K562 (cell line): ENCODE results near the gene THAP5. TPM values are rescaled to one million over a fixed set of nuclear protein-coding genes. Genes with fewer than 3 reads are reported as not detected.

ENCODE experiments used
- ARID1B ChIP-seq: fragments of 450-650 bp; IDR thresholded peaks from 2 replicates; pipeline ENCODE4 v1.6.1; 2016; ENCODE audit warnings: antibody characterized with exemption, mild to moderate bottlenecking, inconsistent platforms
- CREM ChIP-seq: IDR thresholded peaks from 2 replicates; pipeline ENCODE4 v1.6.1; 2014; ENCODE audit warnings: antibody characterized with exemption, low read depth
- DPF2 ChIP-seq: fragments of 450-650 bp; IDR thresholded peaks from 2 replicates; pipeline ENCODE4 v1.6.1; 2016
- EGR1 ChIP-seq: fragments of 450-650 bp; conservative IDR thresholded peaks from 2 replicates; pipeline ENCODE4 v1.6.1; 2017; ENCODE audit warnings: mild to moderate bottlenecking
- ESRRB ChIP-seq: fragments of 250-450 bp; sonication (Bioruptor Pico); IDR thresholded peaks from 2 replicates; pipeline ENCODE4 v1.5.0; 2020; ENCODE audit warnings: mild to moderate bottlenecking, moderate library complexity, borderline replicate concordance
- GABPA ChIP-seq: fragments of 200-800 bp; sonication (Bioruptor generic); conservative IDR thresholded peaks from 2 replicates; pipeline ENCODE4 v1.6.1; 2016; ENCODE audit warnings: low read depth, missing genetic modification characterization, missing compliant biosample characterization
- MECOM ChIP-seq: fragments of 250-450 bp; sonication (Bioruptor Pico); IDR thresholded peaks from 2 replicates; pipeline ENCODE4 v1.8.0; 2022; ENCODE audit warnings: inconsistent platforms
- MITF ChIP-seq: IDR thresholded peaks from 2 replicates; pipeline ENCODE4 v1.6.1; 2014; ENCODE audit warnings: antibody characterized with exemption
- MLLT1 ChIP-seq, 2 experiments: fragments of 450-650 bp; IDR thresholded peaks; 2 replicates each; pipeline ENCODE4 v1.6.1; 2016
- SRF ChIP-seq, 2 experiments: fragments of 250-450, 450-650 bp in 1 of 2; sonication (Bioruptor Pico) in 1 of 2; sonication (generic) in 1 of 2; formaldehyde crosslinking; IDR thresholded peaks; 2 replicates each; pipeline versions ENCODE4 v1.5.0 to v1.5.1; 2020 to 2022; ENCODE audit warnings: mild to moderate bottlenecking in 1 of 2, missing genetic modification reagents in 1 of 2
- TEAD4 ChIP-seq, 2 experiments: sonication (generic) in 1 of 2; formaldehyde crosslinking in 1 of 2; IDR thresholded peaks; 2 replicates each; pipeline versions ENCODE4 v1.6.1 to v1.8.0; 2012 to 2022; ENCODE audit warnings: borderline replicate concordance in 1 of 2, inconsistent platforms in 1 of 2, low read length in 1 of 2, mild to moderate bottlenecking in 1 of 2, missing genetic modification reagents in 1 of 2
- ZBTB12 ChIP-seq: fragments of 250-450 bp; sonication (Bioruptor Pico); IDR thresholded peaks from 2 replicates; pipeline ENCODE4 v1.4.0; 2020
- ZC3H11A ChIP-seq: IDR thresholded peaks from 2 replicates; pipeline ENCODE4 v1.6.1; 2012; ENCODE audit warnings: low read depth, low read length, improper control_type of control experiment
- ZEB2 ChIP-seq: fragments of 450-650 bp; IDR thresholded peaks from 2 replicates; pipeline ENCODE4 v1.6.1; 2016
- ZNF445 ChIP-seq: fragments of 250-450 bp; sonication (Bioruptor Pico); IDR thresholded peaks from 2 replicates; pipeline ENCODE4 v1.4.0; 2020; ENCODE audit warnings: low read depth, mild to moderate bottlenecking, moderate library complexity
- ZNF77 ChIP-seq: fragments of 250-450 bp; sonication (Bioruptor Pico); IDR thresholded peaks from 2 replicates; pipeline ENCODE4 v1.5.0; 2020
- polyA plus RNA-seq, 8 experiments: library from polyadenylated mRNA; depleted of rRNA in 4 of 8; stranded (reverse) in 5 of 8; unstranded in 3 of 8; fragments of >200 nt; fragmentation: Nextera tagmentation in 2 of 8; fragmentation: Illumina TruSeq in 1 of 8; extraction: Ambion mirVana in 2 of 8; extraction: Trizol in 1 of 8; gene quantifications; 2 replicates each; pipeline versions ENCODE4 v1.2.1 to v1.2.3, GENCODE V29; 2011 to 2014; ENCODE audit warnings: inconsistent platforms in 1 of 8, missing spikeins in 1 of 8
- total RNA-seq, 7 experiments: library from RNA; depleted of rRNA in 6 of 7; stranded (reverse); fragments of >200 nt in 6 of 7; fragmentation: Illumina TruSeq in 2 of 7; extraction: Trizol in 2 of 7; gene quantifications; 2 replicates each; pipeline versions ENCODE4 v1.2.1 to v1.2.3, GENCODE V29; 2011 to 2021; ENCODE audit warnings: low replicate concordance in 1 of 7

THAP5 gene
- total and polyA plus RNA-seq, 9 of the 15 experiments (the other 6 are each of a cell fraction or from before 2014, with no cell fraction given) = 16.5 to 58.1 (median 28.2) TPM

GRCh38 chr7:108569381-108570145 lies at the start of gene THAP5, which contains the start of gene DNAJB9 (continued):
- TF ChIP-seq ESRRB (no peak), CREM (peak; percentile 96), MECOM (CRISPR knock-in tag) (peak; percentile 58; the same call in 1 of the 2 replicates), ZEB2 (no peak), TEAD4 (IDR thresholded peaks at IDR 0.05; ENCODE audit: low read length) (0 out of 2 replicates have a peak, but pooled peaks have one; percentile 16), TEAD4 (CRISPR knock-in tag; IDR thresholded peaks at IDR 0.05; ENCODE audit: borderline replicate concordance) (peak; percentile 20; the same call in 1 of the 2 replicates), ZNF445 (CRISPR knock-in tag) (no peak), MLLT1 (IDR thresholded peaks at IDR 0.05) (peak; percentile 88 to 96), ARID1B (peak; percentile 36; the same call in 1 of the 2 replicates), ZNF77 (CRISPR knock-in tag) (peak; percentile 69; the same call in 1 of the 2 replicates), EGR1 (peak; percentile 77), SRF (CRISPR knock-in tag; IDR thresholded peaks at IDR 0.05) (peak in 1 of 2 experiments; percentile 95; a peak in 1 of 4 replicates), ZC3H11A (no peak), MITF (peak; percentile 52; the same call in 1 of the 2 replicates), GABPA (tag) (peak; percentile 99), DPF2 (peak; percentile 16; the same call in 1 of the 2 replicates), ZBTB12 (CRISPR knock-in tag) (peak; percentile 86)
